Measurements from ENCODE around the gene UMODL1.

DNA sequence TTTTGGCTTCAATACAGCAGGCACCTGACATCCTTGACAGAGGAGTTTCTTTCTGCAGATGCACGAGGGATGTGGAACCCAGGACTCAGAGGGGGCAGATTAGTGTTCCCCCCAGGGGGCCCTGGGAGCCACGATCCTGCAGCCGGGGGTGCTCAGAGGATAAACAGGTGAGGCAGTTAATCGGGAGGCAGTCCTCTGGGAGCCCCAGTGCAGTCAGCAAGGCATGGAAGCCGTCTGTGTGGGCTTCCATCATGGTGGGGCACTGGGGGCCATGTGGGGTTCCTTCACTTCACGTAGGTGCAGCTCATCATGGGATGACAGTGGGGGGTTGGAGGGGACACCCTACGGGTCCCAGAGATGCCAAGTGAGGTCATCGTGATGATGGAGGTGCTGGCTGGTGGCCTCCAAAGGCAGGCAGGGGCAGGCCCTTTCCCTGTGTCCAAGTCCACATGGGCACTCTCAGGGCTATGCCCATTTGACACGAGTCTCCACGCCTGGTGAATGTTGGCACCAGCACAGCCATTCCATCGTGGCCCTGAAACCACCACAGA, 88.5 kb downstream of the UMODL1 start:
- TF ChIP-seq, protein P1, sequence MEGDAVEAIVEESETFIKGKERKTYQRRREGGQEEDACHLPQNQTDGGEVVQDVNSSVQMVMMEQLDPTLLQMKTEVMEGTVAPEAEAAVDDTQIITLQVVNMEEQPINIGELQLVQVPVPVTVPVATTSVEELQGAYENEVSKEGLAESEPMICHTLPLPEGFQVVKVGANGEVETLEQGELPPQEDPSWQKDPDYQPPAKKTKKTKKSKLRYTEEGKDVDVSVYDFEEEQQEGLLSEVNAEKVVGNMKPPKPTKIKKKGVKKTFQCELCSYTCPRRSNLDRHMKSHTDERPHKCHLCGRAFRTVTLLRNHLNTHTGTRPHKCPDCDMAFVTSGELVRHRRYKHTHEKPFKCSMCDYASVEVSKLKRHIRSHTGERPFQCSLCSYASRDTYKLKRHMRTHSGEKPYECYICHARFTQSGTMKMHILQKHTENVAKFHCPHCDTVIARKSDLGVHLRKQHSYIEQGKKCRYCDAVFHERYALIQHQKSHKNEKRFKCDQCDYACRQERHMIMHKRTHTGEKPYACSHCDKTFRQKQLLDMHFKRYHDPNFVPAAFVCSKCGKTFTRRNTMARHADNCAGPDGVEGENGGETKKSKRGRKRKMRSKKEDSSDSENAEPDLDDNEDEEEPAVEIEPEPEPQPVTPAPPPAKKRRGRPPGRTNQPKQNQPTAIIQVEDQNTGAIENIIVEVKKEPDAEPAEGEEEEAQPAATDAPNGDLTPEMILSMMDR (IDR thresholded peaks at IDR 0.05): no peak
- no peak for TF ChIP-seq POLR2A (IDR thresholded peaks at IDR 0.05)

Data from adrenal gland (tissue), 5 donors.